ENCODE data around the gene GALNT10.

GRCh38 chr5:154364771-154365170 is 174.2 kb downstream of the GALNT10 start:
- TF ChIP-seq CTCF (IDR thresholded peaks at IDR 0.05): no peak
- no peak for TF ChIP-seq POLR2AphosphoS5 (IDR thresholded peaks at IDR 0.05; ENCODE audit: insufficient read depth in 1 of 2, low read depth in 1 of 2)
